Stimulated activated CD4-positive, alpha-beta T cell treated with anti-CD3 and anti-CD28 coated beads, Interleukin-4, amount 100 ng/mL, for 1 hour (primary cell): ENCODE results near the gene KCNJ10.
A peak's percentile ranks its signal among the peaks of the same experiment; 100 is the strongest.
"Not testable (repeated sequence)": the region's sequence is repeated elsewhere in the genome, so short reads cannot be mapped to it uniquely, and the experiment has no call there.

Experiments
- DNase-seq: peaks from one replicate; pipeline ENCODE4 v3.0.0-alpha.2; 2020

The KCNJ10 gene

DNA sequence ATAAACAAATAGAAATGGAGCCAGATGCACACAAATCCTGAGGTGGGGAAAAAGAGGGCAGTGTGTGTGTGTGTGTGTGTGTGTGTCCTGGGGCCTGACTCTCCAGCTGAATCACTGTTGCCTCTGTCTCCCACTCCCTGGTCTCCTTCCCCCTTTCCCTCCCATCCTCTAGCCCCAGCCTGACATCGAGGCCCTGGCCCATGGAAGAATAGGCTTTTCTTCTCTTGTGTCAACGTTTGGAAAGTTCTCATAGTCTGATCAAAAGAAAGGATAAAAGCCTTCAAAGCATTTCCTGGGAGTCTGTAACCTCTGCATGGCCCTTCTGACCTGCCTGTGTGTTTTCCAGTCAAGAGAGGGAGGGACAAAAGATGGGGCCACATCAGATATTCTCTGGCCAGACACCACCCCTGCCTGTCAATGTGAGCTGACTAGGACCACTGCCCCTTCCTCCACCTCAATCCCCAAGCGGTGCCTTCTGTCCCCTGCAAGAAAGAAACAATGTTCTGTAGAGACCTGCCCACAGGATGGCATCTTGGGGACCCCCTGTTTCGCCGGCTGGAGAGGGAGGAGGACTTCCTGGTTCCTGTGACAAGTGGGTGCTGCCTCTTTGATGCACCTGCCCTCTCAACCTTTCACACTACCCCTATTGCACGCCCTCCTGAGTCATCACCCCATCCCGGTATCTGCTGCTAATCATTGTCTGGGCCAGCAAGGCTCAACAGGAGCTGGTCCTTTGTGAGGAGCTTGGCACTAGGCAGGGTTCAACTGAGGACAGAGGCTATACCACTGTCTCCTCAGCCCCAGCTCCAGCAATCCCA is 16.2 kb downstream of the KCNJ10 start:
- no peak for DNase-seq

GRCh38 chr1:160052936-160053335 is 17.0 kb downstream of the KCNJ10 start:
- DNase-seq, result no peak

DNA sequence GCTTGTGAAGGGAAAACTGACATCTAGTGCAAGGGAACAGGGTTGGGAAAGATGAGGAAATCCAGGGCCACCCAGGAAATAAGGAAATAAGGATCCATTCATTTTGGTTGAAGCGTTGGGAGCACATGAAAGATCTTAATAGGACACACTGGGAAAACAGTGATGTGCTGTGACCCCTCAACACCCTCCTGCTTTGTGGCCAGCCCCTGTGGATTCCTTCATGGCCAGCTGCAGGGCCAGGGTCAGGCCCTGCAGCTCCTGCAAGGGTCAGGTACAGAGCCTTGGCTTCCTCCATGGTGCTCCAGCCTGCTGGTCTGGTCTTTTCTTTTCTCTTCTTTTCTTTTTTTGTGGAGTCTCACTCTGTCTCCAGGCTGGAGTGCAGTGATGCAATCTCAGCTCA is 19.3 kb downstream of the KCNJ10 start:
- DNase-seq, result no peak

DNA sequence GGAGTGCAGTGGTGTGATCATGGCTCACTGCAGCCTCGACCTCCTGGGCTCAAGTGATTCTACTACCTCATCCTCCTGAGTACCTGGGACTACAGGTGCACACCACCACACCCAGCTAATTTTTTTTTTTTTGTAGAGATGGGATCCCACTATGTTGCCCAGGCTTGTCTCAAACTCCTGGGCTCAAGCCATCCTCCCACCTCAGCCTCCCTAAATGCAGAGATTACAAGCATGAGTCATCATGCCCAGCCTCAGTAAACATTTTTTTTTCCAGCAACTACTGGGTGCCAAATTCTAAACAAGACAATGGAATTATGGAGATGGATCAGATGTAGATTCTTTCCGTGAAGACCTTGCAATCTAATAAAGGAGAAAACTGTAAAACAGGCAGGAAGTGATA is 19.8 kb downstream of the KCNJ10 start:
- DNase-seq, result not testable (repeated sequence)

DNA sequence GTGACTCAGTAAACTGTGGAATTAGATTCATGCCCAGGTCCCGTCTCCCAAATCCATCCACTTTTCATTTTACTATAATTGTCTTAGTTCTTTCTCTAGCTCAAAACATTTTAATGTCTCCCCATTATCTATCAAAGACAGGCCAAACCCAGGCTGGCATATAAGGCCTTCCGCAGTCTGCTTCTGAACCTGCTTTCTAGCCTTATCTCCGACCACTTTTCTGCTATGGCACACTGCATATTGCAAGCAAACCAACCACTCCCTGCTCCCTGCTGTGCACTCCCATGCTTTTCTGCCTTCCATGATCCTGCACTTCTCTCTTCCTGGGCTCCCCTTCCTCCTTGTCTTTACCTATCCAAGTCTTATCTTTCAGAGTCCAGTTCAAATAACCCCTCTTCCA is 20.9 kb downstream of the KCNJ10 start:
- DNase-seq, result no peak

DNA sequence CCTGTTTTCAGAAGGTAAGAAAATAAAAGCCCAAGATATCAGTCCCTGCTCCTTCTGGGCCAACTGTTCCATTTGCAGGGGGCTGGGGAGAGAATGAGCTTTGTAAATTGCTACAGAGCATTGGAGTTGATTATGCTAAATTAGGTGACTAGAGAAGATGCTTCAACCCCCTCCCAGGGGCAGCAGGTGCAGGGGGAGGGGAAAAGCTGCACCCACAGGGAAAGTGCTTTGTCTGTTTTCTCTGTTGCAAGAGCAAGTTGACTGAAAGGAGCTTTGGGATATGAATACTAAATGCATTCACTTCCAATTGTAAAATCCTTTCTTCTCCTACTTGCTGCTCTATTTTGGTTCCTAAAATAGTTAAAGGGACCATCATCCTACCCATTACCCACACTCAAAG is 21.6 kb downstream of the KCNJ10 start:
- DNase-seq, result no peak

GRCh38 chr1:160047111-160047991 is 22.6 kb downstream of the KCNJ10 start:
- DNase-seq, result no peak

GRCh38 chr1:160046494-160047110 is 23.4 kb downstream of the KCNJ10 start:
- DNase-seq, result peak; percentile 13

DNA sequence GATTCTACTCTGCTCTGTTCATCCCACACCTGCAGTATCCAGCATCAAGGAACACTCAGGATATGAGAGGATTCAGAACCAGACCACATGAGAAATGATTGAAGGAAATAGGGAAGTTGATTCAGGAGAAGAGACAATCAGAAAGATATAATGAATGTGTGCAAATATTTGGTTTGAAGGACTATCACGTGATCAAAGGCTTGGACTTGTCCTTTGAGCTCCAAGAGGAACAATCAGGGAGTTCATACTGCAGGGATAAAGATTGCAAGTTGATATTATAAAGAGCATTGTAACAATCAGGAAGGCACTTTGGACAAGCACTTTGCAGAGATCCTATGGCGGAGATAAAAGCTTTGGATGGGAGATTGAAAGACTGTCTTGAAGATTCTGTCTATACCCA is 24.3 kb downstream of the KCNJ10 start:
- DNase-seq, result no peak

DNA sequence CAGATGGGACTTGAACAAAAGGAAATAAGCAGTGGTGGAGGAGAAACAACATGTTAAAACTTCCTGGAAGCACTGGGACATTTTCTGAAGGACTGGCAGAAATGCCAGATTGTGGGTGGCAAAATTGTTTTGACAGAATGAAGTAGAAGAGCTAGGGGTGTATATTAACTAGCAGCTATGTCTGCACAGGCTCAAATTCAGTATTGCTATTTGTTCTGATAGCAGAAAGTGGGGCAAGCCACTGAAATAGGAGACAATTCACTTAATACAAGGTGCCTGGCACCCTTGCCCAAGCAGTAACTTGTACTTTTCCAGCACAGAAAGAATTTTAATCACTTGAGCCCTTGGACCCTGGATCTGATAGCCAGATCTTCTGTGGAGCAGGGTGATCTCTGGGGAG is 26.4 kb downstream of the KCNJ10 start:
- DNase-seq, result no peak

GRCh38 chr1:160040476-160040875 is 29.5 kb downstream of the KCNJ10 start:
- no peak for DNase-seq

DNA sequence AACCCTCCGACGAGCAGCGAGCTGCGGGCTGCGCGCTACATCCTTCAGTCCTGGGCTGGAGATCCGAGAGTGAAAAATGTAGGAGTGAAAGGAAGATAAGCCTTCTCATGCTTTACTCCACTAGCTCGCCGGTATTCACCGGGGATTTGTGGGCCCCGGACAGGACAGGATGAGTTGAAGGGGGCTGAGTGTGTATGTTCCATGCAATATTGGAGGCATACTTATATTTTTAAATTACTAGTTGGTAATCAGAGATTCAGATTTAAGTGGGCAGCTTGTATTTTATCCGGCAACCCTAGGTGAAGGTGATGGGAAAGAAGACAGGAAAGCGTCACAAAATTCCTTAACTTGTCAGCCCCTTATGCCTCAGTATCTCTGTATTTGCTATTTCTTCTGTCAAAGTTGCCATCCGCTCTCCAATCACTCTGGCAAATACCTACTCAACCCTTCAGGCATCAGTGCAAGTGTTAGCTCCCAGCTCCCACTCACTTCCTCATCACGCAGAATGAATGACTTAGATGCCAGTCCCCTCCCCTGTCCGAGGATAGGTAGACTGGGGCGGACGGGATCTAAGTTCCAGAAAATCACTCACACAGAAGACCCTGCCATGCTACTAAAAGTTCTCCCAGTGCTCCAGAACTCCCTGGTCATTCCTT is 37.7 kb downstream of the KCNJ10 start:
- no peak for DNase-seq

DNA sequence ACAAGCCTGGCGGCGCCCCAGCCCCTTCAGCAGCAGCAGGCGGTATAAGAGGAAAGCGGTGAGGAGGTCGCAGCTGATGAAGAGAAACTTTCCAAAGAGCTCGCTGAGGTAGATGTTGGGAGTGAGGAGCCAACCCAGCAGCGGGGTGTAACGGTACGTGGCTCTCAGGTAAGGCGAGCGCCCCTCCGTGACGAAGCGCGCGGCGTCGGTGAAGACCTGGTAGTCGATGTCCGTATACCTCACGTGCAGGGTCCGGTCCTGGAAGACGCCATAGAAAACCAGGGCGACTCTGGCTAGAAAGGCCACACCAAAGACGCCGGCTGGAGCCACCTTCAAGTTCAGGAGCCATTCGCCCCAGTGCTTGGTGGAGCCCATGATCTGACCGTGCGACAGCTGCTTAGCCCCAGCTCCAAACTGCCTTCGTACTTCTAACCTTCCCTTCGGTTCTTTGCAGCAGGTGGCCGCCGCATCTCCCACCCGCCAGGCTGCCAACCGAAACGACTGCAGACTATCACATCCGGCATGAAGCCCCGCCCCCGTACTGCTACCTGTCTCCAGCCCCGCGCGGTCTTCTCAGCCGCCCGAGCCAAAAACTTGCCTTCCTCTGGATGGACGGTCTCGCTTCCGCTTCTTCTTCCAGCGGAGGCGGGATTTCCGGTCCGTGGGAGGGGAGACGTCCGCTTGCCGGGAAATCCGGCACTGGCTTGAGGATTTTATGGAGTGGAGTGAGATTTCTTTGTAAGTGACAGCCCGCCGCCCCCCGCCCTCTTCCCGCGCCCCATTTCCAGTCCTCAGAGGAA is 38.4 kb downstream of the KCNJ10 start, which contains the start of gene PIGM:
Gene PIGM, minus strand, starts transcription at position 626 of the 800 bp plus-strand sequence. Its CDS starts 251 bp downstream, at position 375.
- peak; percentile 93 for DNase-seq

DNA sequence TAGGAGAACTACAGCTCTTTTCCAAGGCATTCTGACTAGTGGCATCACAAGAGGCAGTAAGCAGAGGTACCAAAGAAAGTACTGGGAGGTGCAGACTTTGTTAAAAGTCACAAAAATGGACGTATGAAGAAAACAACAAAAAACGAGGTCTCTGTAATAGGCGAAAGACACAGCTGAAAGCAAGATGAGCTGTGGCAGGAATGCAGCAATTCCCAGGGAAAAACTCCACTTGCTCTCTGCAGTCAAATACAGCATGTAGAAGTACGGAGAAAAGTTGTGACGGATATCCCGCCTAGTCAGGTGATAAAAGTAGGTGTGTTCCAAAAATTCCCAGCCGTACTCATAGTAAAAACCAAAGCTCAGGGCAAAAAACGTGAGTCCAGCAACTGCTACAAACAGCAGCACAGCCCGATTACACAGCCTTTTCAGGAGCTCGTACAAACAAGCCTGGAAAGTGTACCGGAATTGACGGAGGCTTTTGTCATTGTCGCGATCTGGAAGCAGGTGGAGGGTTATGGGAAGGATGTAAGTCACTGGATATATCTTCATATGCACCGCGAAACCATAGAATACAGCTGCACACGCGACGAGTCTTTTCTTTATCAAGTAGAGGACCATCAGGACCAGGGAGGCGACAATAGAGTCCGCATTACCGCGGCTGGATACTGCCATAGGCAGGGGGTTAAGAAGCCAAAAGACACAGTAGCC is 39.1 kb downstream of the KCNJ10 start:
- no peak for DNase-seq

- no peak for DNase-seq
Observed at GRCh38 chr1:160028426-160028825, 41.5 kb downstream of the KCNJ10 start.

GRCh38 chr1:160025314-160025713 is 44.6 kb downstream of the KCNJ10 start:
- no peak for DNase-seq

DNA sequence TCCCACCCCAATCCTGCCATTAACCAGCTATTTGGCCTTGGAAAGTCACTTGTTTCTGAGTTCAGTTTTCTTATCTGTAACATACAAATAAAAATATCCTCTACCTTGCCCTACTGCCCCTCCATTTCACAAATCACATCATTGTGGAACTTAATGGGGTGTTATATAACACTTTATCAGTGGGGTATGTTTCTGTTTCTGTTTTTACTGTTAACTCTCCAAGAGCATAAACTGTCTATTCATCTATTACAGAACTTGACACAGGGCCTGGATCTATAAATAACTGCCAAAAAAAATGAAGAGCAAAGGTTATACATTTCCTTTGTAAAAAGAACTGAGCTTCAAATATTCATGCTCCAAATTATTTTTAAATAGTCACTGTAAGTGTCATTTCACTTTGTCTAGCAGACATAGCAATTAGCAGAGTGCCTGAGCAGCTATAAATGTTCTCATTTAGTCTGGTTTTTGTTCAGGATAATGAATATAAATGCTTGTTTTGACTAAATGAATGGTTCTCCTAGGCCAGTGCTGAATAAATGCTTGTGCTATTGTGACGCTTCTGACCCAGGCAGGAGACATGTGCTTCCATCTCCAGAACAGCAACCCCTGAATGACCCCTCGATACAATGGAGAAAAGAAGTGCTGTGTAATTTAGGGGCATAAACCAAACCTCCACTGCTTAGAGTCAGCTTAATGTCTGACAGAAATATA is 45.6 kb downstream of the KCNJ10 start:
- DNase-seq, result no peak

GRCh38 chr1:160022330-160023310 is 47.3 kb downstream of the KCNJ10 start:
- no peak for DNase-seq

GRCh38 chr1:160021376-160022074 is 48.4 kb downstream of the KCNJ10 start:
- DNase-seq, result no peak
